Activated naive CD4-positive, alpha-beta T cell treated with anti-CD3 and anti-CD28 coated beads for 36 hours (primary cell): ENCODE measurements around the gene CHI3L2. TPM values are rescaled to one million over a fixed set of nuclear protein-coding genes. Genes with fewer than 3 reads are reported as not detected.

Experiments used
- CTCF ChIA-PET: fragments of 350-600 bp; sonication (Branson Sonifier 250); formaldehyde crosslinking; loops from one replicate; lab custom pipeline; 2021; ENCODE audit warnings: antibody characterized with exemption; lab: Charles Lee
- DNase-seq: peaks from one replicate; pipeline ENCODE4 v3.0.0-alpha.2; 2020
- H3K27ac Mint-ChIP-seq: one replicate; pipeline ENCODE4 v1.8.0; 2021; ENCODE audit warnings: mild to moderate bottlenecking, mixed read lengths
- H3K27me3 Mint-ChIP-seq: one replicate; pipeline ENCODE4 v1.8.0; 2021; ENCODE audit warnings: low read depth, mixed read lengths
- H3K36me3 Mint-ChIP-seq: one replicate; pipeline ENCODE4 v1.8.0; 2021; ENCODE audit warnings: low read depth, mixed read lengths
- H3K4me1 Mint-ChIP-seq: one replicate; pipeline ENCODE4 v1.8.0; 2021; ENCODE audit warnings: low read depth, mixed read lengths
- H3K4me3 Mint-ChIP-seq: one replicate; pipeline ENCODE4 v1.8.0; 2021; ENCODE audit warnings: mild to moderate bottlenecking, moderate library complexity, mixed read lengths
- H3K9me3 Mint-ChIP-seq: one replicate; pipeline ENCODE4 v1.8.0; 2021; ENCODE audit warnings: mixed read lengths
- intact Hi-C: fragments of 100-400 bp; cut with micrococcal nuclease; formaldehyde crosslinking; loops from one replicate; pipeline ENCODE4 v1.15.1; 2023
- total RNA-seq, 2 experiments: library from RNA; stranded (reverse); gene quantifications; one replicate each; pipeline ENCODE4 v1.2.3, GENCODE V29; 2021

CHI3L2 gene
- total RNA-seq, 2 experiments from 2014 or later: 5.3 to 5.5 TPM

DNA sequence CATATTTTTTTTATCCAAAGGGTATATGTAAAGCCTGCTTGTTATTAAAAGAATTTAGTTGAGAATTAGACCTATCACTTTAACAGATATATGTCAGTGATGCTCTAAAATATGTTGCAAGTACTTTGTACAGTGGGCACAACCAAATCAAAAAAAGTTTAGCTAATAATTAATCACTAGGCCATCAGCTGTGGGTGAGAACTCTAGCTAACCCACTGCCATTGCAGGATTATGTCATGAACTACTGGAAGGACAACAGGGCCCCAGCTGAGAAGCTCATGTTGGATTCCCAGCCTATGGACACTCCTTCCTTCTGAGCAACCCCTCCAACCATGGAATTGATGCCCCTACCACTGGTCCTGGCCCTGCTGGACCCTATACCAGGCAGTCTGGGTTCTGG, 56.3 kb downstream of the CHI3L2 start:
- H3K4me1 Mint-ChIP-seq: peaks cover 11% of the 10 kb centered on the region
- intact Hi-C loops: no loop called here

DNA sequence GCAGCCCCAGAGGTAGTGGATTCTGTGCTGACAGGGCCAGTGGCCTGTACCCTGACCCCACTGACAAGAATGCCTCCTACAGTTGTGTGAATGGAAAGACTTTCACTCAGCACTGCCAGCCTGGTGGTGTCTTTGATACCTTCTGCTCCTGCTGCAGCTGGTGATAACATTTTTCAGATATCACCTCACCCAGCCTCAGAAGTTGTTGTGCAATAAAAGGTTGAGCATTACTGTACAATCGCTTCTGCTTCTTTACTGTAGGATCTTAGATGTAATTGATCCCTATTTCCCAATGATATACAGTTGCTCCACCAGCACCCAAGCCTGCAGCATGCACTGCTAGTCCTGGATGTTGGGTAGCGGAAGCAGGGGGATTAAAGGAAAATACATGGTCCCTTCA, 58.4 kb downstream of the CHI3L2 start:
- Mint-ChIP-seq H3K27me3 (no peaks in the 10 kb centered on the region), H3K9me3 (no peaks in the 10 kb centered on the region), H3K4me3 (no peak overlapping the region), H3K4me1 (peaks cover 2% of the 10 kb centered on the region), H3K36me3 (no peaks in the 10 kb centered on the region), H3K27ac (no peak overlapping the region)
- CTCF ChIA-PET: interaction anchor here (0.5 kb wide), 1 partner anchor 120 kb away, joined by 3 read pairs; no protein-coding TSS in a partner anchor
- intact Hi-C loops: no loop called here
- no peak for DNase-seq

More for the DNA sequence above, 56.3 kb downstream of the CHI3L2 start:
- Mint-ChIP-seq H3K9me3 (no peaks in the 10 kb centered on the region), H3K27ac (no peak overlapping the region), H3K36me3 (no peaks in the 10 kb centered on the region), H3K27me3 (no peaks in the 10 kb centered on the region), H3K4me3 (no peak overlapping the region)
- CTCF ChIA-PET: no interaction called here
- DNase-seq: no peak

DNA sequence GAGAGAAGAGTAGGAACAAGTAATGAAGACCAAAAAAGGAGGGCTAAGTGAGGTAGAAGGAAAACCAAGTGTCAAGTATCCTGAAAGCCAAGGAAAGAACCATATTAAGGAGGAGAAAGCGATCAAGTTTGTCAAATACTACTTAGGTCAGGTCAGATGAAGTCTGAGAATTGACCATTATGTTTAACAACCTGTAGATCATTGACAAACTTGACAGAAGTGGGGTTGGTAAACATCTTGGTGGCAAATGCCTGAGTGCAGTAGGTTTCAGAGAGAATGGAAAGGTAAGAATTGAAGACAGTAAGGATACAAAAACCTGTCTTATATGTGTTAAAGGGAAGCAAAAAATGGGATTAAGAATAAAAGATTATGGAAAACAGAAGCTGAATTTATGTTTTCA, 59.4 kb downstream of the CHI3L2 start:
- no peak overlapping the region for H3K4me3 Mint-ChIP-seq
- no peaks in the 10 kb centered on the region for H3K4me1 Mint-ChIP-seq
- no peaks in the 10 kb centered on the region for H3K27me3 Mint-ChIP-seq
- no peak for DNase-seq
- H3K27ac Mint-ChIP-seq: no peak overlapping the region
- no peaks in the 10 kb centered on the region for H3K9me3 Mint-ChIP-seq
- H3K36me3 Mint-ChIP-seq: no peaks in the 10 kb centered on the region
- CTCF ChIA-PET: no interaction called here
- intact Hi-C loops: no loop called here

DNA sequence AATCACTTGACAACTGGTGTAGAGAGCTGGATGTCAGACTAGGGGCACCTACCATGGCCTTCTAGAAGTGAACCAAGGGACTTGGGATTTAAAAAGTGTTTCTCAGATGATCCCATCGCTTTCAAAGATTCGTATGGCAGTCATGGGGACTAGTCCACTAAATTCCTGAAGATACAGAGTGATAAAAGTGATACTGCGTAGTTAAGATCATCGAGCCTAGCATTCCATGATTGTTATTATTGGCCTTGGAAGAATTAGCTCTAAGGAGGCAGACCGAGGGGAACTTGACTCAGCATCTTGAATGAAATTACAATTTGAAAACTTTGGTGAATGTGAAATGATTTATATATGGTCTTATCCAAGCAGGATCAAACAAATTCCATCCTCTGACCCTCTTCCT, 61.9 kb downstream of the CHI3L2 start:
- Mint-ChIP-seq H3K27me3 (no peaks in the 10 kb centered on the region), H3K27ac (no peak overlapping the region), H3K4me1 (peaks cover 2% of the 10 kb centered on the region), H3K36me3 (no peaks in the 10 kb centered on the region), H3K9me3 (no peaks in the 10 kb centered on the region), H3K4me3 (no peak overlapping the region)
- no peak for DNase-seq
- intact Hi-C loops: no loop called here
- CTCF ChIA-PET: interaction anchor here (1.2 to 1.5 kb wide), 2 partner anchors 12 to 67 kb away, joined by 3 read pairs; no protein-coding TSS in a partner anchor

DNA sequence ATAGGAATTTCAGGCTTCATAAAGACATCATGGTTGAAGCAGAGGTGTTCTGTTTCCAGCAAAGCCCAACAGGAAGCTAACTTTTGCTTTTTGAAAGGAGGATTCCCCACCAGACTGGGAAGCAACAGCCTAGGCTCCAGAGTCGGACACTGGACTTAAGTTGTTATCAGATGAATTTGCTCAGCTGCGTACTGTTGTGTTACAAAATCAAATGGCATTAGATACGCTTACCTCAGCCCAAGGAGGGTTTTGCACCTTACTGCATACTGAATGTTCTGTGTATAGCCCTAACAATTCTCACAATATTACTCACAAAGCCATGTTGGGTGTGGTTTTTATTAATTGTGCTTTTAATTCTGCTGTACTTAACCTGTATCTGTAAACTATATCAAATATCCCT, 62.6 kb downstream of the CHI3L2 start:
- no peaks in the 10 kb centered on the region for H3K36me3 Mint-ChIP-seq
- CTCF ChIA-PET: interaction anchor here (1.5 kb wide), 1 partner anchor 12 kb away, joined by 3 read pairs; no protein-coding TSS in a partner anchor
- H3K4me1 Mint-ChIP-seq: peaks cover 2% of the 10 kb centered on the region
- no peak overlapping the region for H3K4me3 Mint-ChIP-seq
- H3K27ac Mint-ChIP-seq: no peak overlapping the region
- DNase-seq: no peak
- H3K27me3 Mint-ChIP-seq: no peaks in the 10 kb centered on the region
- intact Hi-C loops: no loop called here
- H3K9me3 Mint-ChIP-seq: no peaks in the 10 kb centered on the region

DNA sequence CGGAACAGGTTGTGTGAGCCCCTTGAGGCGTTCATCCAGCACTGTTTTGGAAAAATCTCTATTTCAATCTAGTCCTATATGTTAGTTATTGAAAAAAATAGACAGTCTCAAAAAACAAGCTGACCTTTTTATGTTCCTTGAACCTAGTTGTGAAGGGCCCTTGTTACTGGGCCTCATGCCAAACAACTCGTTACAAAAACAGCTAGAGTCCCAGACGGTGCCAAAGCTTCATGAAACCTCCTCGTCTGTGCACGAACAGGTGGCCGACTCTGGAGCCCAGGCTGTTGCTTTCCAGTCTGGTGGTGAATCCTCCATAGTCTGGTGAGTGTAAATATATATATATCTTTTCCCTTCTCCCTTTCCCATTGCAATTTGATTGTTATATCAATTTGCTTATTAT, 63.1 kb downstream of the CHI3L2 start, which contains the start of gene CHIA:
CHIA (plus strand) TSS at position 222 of the 400 bp plus-strand sequence. CDS start 19,617 bp downstream, outside the sequence.
- Mint-ChIP-seq H3K36me3 (no peaks in the 10 kb centered on the region), H3K27me3 (no peaks in the 10 kb centered on the region), H3K9me3 (no peaks in the 10 kb centered on the region), H3K4me3 (no peak within 1 kb of the TSS), H3K27ac (no peak within 1 kb of the TSS), H3K4me1 (peaks cover 2% of the 10 kb centered on the region)
- no peak for DNase-seq
- CTCF ChIA-PET: interaction anchor here (0.6 kb wide), 1 partner anchor 256 kb away, joined by 4 read pairs; no protein-coding TSS in a partner anchor
- intact Hi-C loops: no loop called here

Other genes with a start within 250 kb of the CHI3L2 start
- 10 to 100 TPM; 27.7 to 31.1 TPM for gene DRAM2, start 87.6 kb upstream of the CHI3L2 start, total RNA-seq
- 10 to 100 TPM; 29.0 to 30.3 TPM for gene CEPT1, start 87.5 kb upstream of the CHI3L2 start, total RNA-seq
- 100 to 1,000 TPM; 210 to 213 TPM for gene DENND2D, start 27.1 kb upstream of the CHI3L2 start, total RNA-seq
- gene CHIA, start 63.1 kb downstream of the CHI3L2 start, total RNA-seq: not detected
- gene OVGP1, start 200.0 kb downstream of the CHI3L2 start, total RNA-seq: 1 to 10 TPM; 1.7 to 2.0 TPM
- 10 to 100 TPM; 43.1 to 48.8 TPM for gene WDR77, start 221.5 kb downstream of the CHI3L2 start, total RNA-seq
- gene ATP5PB, start 221.8 kb downstream of the CHI3L2 start, total RNA-seq: 100 to 1,000 TPM; 324 to 331 TPM
- 1 to 10 TPM; 6.4 to 8.2 TPM for gene C1orf162, start 246.3 kb downstream of the CHI3L2 start, total RNA-seq